ENCODE measurements around the gene NR2F2. TPM values are rescaled to one million over a fixed set of nuclear protein-coding genes. Genes with fewer than 3 reads are reported as not detected.

Gene NR2F2
- total RNA-seq, 4 donors from 2014 or later = 4.3 to 14.6 (median 9.3) TPM

DNA sequence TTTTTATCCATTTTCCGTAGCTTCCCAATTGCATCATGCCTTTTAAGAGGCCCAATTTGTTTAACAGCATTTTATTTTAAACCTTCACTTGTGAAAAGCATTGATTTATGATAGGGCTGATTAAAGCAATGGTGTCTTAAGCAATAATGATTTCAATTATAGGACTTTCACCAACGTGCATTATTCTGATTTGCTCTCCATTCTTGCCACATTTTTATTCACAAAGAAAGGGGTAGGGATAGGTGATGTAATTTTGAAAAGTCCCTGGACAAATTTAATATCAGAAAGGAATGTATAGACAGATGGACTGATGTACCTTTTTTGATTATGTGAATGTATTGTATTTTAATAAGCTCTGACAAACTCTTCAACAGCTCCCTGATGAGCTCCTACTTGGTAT lies 37.9 kb upstream of the NR2F2 start:
- Histone ChIP-seq H3K9me3 (no peaks in the 10 kb centered on the region), H3K27ac (no peak overlapping the region), H3K4me1 (no peaks in the 10 kb centered on the region), H3K27me3 (no peaks in the 10 kb centered on the region), H3K36me3 (no peaks in the 10 kb centered on the region), H3K4me3 (no peak overlapping the region)
- intact Hi-C loops (cut with DNase I; ENCODE audit: low total_unique reads) = no loop called here
- TF ChIP-seq POLR2A (IDR thresholded peaks at IDR 0.05) = no peak
- TF ChIP-seq, protein P1, sequence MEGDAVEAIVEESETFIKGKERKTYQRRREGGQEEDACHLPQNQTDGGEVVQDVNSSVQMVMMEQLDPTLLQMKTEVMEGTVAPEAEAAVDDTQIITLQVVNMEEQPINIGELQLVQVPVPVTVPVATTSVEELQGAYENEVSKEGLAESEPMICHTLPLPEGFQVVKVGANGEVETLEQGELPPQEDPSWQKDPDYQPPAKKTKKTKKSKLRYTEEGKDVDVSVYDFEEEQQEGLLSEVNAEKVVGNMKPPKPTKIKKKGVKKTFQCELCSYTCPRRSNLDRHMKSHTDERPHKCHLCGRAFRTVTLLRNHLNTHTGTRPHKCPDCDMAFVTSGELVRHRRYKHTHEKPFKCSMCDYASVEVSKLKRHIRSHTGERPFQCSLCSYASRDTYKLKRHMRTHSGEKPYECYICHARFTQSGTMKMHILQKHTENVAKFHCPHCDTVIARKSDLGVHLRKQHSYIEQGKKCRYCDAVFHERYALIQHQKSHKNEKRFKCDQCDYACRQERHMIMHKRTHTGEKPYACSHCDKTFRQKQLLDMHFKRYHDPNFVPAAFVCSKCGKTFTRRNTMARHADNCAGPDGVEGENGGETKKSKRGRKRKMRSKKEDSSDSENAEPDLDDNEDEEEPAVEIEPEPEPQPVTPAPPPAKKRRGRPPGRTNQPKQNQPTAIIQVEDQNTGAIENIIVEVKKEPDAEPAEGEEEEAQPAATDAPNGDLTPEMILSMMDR (IDR thresholded peaks at IDR 0.05 in 4 of 5, conservative IDR thresholded peaks at IDR 0.05 in 1 of 5) = no peak
- no peak for ATAC-seq
- no peak for DNase-seq
- in situ Hi-C loops (cut with MboI; ENCODE audit: low sequenced_read_pairs in 4 of 4) = no loop called here

DNA sequence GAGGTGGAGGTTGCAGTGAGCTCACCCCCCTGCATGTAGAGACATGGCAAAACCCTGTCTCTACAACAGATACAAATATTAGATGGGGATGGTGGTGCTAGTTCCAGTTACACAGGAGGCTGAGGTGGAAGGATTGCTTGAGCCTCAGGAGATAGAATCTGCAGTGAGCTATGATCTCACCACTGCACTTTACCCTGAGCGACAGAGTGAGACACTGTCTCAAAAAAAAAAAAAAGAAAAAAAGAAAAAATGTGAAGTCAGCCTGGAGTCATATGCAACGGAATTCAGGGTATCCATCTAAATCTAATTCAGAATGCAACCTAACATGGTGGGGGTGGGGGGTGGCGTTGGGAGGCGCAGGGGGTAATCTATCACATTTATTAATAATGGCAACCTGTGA lies 37.1 kb upstream of the NR2F2 start:
- Histone ChIP-seq H3K4me3 (no peak overlapping the region), H3K27me3 (no peaks in the 10 kb centered on the region), H3K27ac (no peak overlapping the region), H3K9me3 (peaks cover 0 to 3% (median 2%) of the 10 kb centered on the region in 3 donors), H3K4me1 (no peaks in the 10 kb centered on the region), H3K36me3 (no peaks in the 10 kb centered on the region)
- in situ Hi-C loops (cut with MboI; ENCODE audit: low sequenced_read_pairs in 4 of 4) = no loop called here
- TF ChIP-seq, protein P1 (IDR thresholded peaks at IDR 0.05 in 4 of 5, conservative IDR thresholded peaks at IDR 0.05 in 1 of 5) = no peak
- TF ChIP-seq POLR2A (IDR thresholded peaks at IDR 0.05) = no peak
- DNase-seq (no peak), ATAC-seq (no peak)
- intact Hi-C loops (cut with DNase I; ENCODE audit: low total_unique reads) = no loop called here

DNA sequence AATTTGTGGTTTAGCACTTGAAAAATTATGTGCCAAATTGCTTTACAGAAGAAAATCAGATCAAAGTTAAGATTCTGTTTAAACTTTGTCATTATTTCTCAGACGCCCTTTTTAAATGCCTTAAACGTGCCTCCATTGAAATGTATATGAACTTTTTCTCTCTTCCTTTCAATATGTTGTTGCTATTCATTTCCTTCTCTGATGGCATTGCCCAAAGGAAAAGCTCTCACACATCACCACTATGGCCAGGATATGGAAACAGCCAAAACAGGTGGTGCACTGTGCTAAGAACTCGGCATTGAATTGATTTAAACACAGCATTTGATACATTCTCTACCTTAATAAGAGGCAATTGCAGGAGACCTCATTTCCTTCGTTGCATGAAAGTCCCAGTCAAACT lies 35.7 kb upstream of the NR2F2 start:
- intact Hi-C loops (cut with DNase I; ENCODE audit: low total_unique reads) = no loop called here
- DNase-seq (no peak), ATAC-seq (no peak)
- H3K4me3 ChIP-seq = no peak overlapping the region
- in situ Hi-C loops (cut with MboI; ENCODE audit: low sequenced_read_pairs in 4 of 4) = no loop called here
- no peak overlapping the region for H3K27ac ChIP-seq
- no peaks in the 10 kb centered on the region for H3K4me1 ChIP-seq
- H3K27me3 ChIP-seq = no peaks in the 10 kb centered on the region
- H3K36me3 ChIP-seq = no peaks in the 10 kb centered on the region
- H3K9me3 ChIP-seq = peaks cover 0 to 4% (median 3%) of the 10 kb centered on the region in 3 donors
- TF ChIP-seq, protein P1 (IDR thresholded peaks at IDR 0.05 in 4 of 5, conservative IDR thresholded peaks at IDR 0.05 in 1 of 5) = no peak
- TF ChIP-seq POLR2A (IDR thresholded peaks at IDR 0.05) = no peak

DNA sequence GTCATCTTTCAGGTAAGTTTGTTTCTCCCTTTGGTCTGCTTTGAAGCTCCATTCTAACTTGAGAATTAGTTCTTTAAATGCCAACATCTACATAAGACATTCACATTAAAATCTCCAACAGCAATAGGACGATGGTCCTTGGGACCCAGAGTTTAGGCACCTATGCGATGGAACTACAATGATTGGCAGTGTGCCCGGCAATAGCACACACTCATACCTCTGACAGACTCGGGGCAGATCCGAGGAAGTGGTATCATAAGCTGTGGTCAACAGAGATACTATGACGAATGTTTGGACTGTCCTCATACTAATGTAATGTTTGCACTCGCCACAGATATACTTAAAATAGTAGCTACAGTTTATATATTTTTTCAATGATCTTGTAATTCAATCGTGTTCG lies 34.2 kb upstream of the NR2F2 start:
- DNase-seq (no peak), ATAC-seq (no peak)
- TF ChIP-seq, protein P1 (IDR thresholded peaks at IDR 0.05 in 4 of 5, conservative IDR thresholded peaks at IDR 0.05 in 1 of 5) = no peak
- no peak for TF ChIP-seq POLR2A (IDR thresholded peaks at IDR 0.05)
- Histone ChIP-seq H3K27me3 (no peaks in the 10 kb centered on the region), H3K4me1 (peaks cover 8 to 10% of the 10 kb centered on the region in 2 donors), H3K9me3 (peaks cover 0 to 4% (median 3%) of the 10 kb centered on the region in 3 donors), H3K36me3 (no peaks in the 10 kb centered on the region), H3K4me3 (no peak overlapping the region), H3K27ac (no peak overlapping the region)
- intact Hi-C loops (cut with DNase I; ENCODE audit: low total_unique reads) = no loop called here
- in situ Hi-C loops (cut with MboI; ENCODE audit: low sequenced_read_pairs in 4 of 4) = no loop called here

DNA sequence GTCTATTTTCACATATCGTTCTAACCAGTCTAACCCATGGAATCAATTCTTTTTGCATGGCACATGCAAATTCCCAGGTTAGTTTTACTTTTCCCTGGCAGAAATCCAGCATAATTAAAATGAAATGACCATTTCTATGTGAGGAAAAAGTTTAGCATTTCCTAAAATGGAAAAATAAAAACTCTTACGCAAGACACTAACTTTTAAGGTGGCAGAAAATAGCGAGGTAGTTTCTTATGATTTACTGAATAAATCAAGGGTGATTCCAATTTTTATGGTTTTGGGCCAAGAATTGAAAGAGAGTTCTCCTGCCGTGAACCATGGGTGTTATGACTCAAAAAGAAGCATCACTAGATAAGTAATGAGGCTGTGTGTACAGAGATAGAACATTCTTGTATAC lies 32.7 kb upstream of the NR2F2 start:
- in situ Hi-C loops (cut with MboI; ENCODE audit: low sequenced_read_pairs in 4 of 4) (no loop called here), intact Hi-C loops (cut with DNase I; ENCODE audit: low total_unique reads) (no loop called here)
- H3K4me1 ChIP-seq = peaks cover 8 to 12% of the 10 kb centered on the region in 2 donors

More for the DNA sequence above, 32.7 kb upstream of the NR2F2 start:
- no peak for ATAC-seq
- H3K4me3 ChIP-seq = no peak overlapping the region
- no peak for DNase-seq
- no peaks in the 10 kb centered on the region for H3K27me3 ChIP-seq
- no peaks in the 10 kb centered on the region for H3K36me3 ChIP-seq
- H3K27ac ChIP-seq = no peak overlapping the region
- H3K9me3 ChIP-seq = peaks cover 0 to 4% (median 3%) of the 10 kb centered on the region in 3 donors
- TF ChIP-seq POLR2A (IDR thresholded peaks at IDR 0.05) = no peak
- TF ChIP-seq, protein P1 (IDR thresholded peaks at IDR 0.05 in 4 of 5, conservative IDR thresholded peaks at IDR 0.05 in 1 of 5) = no peak
